ENCODE results near the gene COL4A5. TPM values are rescaled to one million over a fixed set of nuclear protein-coding genes. Genes with fewer than 3 reads are reported as not detected.

The COL4A5 gene
- total RNA-seq, 1 donor from 2014 or later, result not detected

DNA sequence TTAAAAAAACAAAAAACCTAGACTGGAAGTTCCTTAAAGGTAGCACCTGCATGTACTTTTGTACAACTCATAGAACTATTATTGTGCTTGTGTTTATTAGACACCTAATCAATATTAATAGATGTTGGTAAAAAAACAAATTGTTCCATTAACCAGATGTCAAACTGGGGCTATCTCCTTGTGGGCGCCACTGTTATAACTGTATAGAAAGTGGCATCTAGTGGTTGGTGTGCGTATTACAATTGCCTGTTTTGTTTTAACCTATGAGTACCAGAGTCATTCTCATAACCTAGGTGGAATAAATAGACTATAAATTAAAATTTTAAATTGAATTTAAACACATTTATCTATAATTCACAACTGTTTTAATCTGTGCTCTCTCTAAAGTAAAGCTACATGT lies 97.4 kb downstream of the COL4A5 start:
- ChIA-PET POLR2A (no interaction called here), CTCF (no interaction called here)
- Mint-ChIP-seq H3K36me3 (ENCODE audit: low read depth) (no peaks in the 10 kb centered on the region), H3K27me3 (no peaks in the 10 kb centered on the region), H3K9me3 (peaks cover 2% of the 10 kb centered on the region), H3K4me3 (no peak overlapping the region), H3K27ac (no peak overlapping the region), H3K4me1 (no peaks in the 10 kb centered on the region)
- intact Hi-C loops (cut with micrococcal nuclease), result no loop called here
- ATAC-seq (ENCODE audit: low read depth) (no peak), DNase-seq (no peak)
- no peak for TF ChIP-seq CTCF (IDR thresholded peaks at IDR 0.05)

GRCh38 chrX:108541286-108541685 lies 101.6 kb downstream of the COL4A5 start:
- CTCF ChIA-PET, result no interaction called here
- DNase-seq, result no peak
- Mint-ChIP-seq H3K4me1 (no peaks in the 10 kb centered on the region), H3K36me3 (ENCODE audit: low read depth) (no peaks in the 10 kb centered on the region), H3K27me3 (no peaks in the 10 kb centered on the region), H3K27ac (no peak overlapping the region), H3K4me3 (no peak overlapping the region), H3K9me3 (no peaks in the 10 kb centered on the region)
- intact Hi-C loops (cut with micrococcal nuclease), result no loop called here
- POLR2A ChIA-PET, result no interaction called here
- ATAC-seq (ENCODE audit: low read depth), result no peak
- no peak for TF ChIP-seq CTCF (IDR thresholded peaks at IDR 0.05)

- POLR2A ChIA-PET, result no interaction called here
- CTCF ChIA-PET, result no interaction called here
These were observed 117.9 kb downstream of the COL4A5 start for GRCh38 chrX:108557580-108557979.

GRCh38 chrX:108558217-108558616 lies 118.6 kb downstream of the COL4A5 start:
- H3K27me3 Mint-ChIP-seq, result no peaks in the 10 kb centered on the region
- H3K4me3 Mint-ChIP-seq, result no peak overlapping the region
- DNase-seq, result no peak
- no peak overlapping the region for H3K27ac Mint-ChIP-seq
- ChIA-PET CTCF (no interaction called here), POLR2A (no interaction called here)
- no peak for TF ChIP-seq CTCF (IDR thresholded peaks at IDR 0.05)
- no peaks in the 10 kb centered on the region for H3K9me3 Mint-ChIP-seq
- ATAC-seq (ENCODE audit: low read depth), result no peak
- no peaks in the 10 kb centered on the region for H3K36me3 Mint-ChIP-seq (ENCODE audit: low read depth)
- no peaks in the 10 kb centered on the region for H3K4me1 Mint-ChIP-seq
- intact Hi-C loops (cut with micrococcal nuclease), result no loop called here

More at GRCh38 chrX:108557580-108557979, 117.9 kb downstream of the COL4A5 start:
- Mint-ChIP-seq H3K27ac (no peak overlapping the region), H3K4me3 (no peak overlapping the region), H3K36me3 (ENCODE audit: low read depth) (no peaks in the 10 kb centered on the region), H3K4me1 (no peaks in the 10 kb centered on the region), H3K9me3 (no peaks in the 10 kb centered on the region), H3K27me3 (no peaks in the 10 kb centered on the region)
- no peak for DNase-seq
- ATAC-seq (ENCODE audit: low read depth), result no peak
- intact Hi-C loops (cut with micrococcal nuclease), result no loop called here
- TF ChIP-seq CTCF (IDR thresholded peaks at IDR 0.05), result no peak

DNA sequence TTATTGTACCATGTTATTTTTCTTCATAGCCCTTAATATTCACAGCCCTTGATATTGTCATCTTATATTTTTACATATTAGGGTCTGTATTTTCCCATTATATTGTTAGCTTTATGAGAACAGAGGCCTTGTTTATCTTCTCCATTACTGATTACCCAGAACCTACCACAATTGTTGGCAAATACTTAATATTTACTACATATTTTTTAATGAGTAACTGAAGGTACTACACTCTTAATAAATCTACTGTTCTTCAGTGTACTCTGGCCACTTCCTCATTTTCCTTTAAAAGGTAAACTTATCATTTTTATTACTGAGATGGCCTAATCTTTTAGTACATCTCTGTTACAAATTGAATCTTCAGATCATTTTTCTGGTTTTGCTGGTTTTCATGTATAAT lies 133.5 kb downstream of the COL4A5 start:
- H3K36me3 Mint-ChIP-seq (ENCODE audit: low read depth), result no peaks in the 10 kb centered on the region
- no peak overlapping the region for H3K4me3 Mint-ChIP-seq
- no peak overlapping the region for H3K27ac Mint-ChIP-seq
- ChIA-PET CTCF (no interaction called here), POLR2A (no interaction called here)
- no peak for TF ChIP-seq CTCF (IDR thresholded peaks at IDR 0.05)
- H3K4me1 Mint-ChIP-seq, result no peaks in the 10 kb centered on the region
- ATAC-seq (ENCODE audit: low read depth) (no peak), DNase-seq (no peak)
- no peaks in the 10 kb centered on the region for H3K9me3 Mint-ChIP-seq
- intact Hi-C loops (cut with micrococcal nuclease), result no loop called here
- no peaks in the 10 kb centered on the region for H3K27me3 Mint-ChIP-seq
